HCT116 (cell line): Measurements from ENCODE around the gene OR2A42. TPM values are rescaled to one million over a fixed set of nuclear protein-coding genes. Genes with fewer than 3 reads are reported as not detected.
A peak's percentile ranks its signal among the peaks of the same experiment; 100 is the strongest.
"Not testable (repeated sequence)": the region's sequence is repeated elsewhere in the genome, so short reads cannot be mapped to it uniquely, and the experiment has no call there.

Source experiments
- ATAC-seq: fragments of 200-7000 bp; cut with Tn5 transposase; 2 replicates; pipeline ENCODE4 v1.9.1; 2020; ENCODE audit warnings: mild to moderate bottlenecking, moderate library complexity
- BruUV-seq: library from RNA; stranded (reverse); fragments of 400-500 nt; replicated peaks from 2 replicates; lab custom pipeline; 2021; lab: Mats Ljungman, UMichigan
- CTCF ChIA-PET: fragments of 300-600 bp; sonication (Branson Sonifier 250); formaldehyde crosslinking; loops from one replicate; lab custom pipeline; 2021; ENCODE audit warnings: antibody characterized with exemption; lab: Charles Lee
- POLR2A ChIA-PET: fragments of 300-600, 350-600 bp; sonication (Branson Sonifier 250); formaldehyde crosslinking; loops from one replicate; lab custom pipeline; 2021; ENCODE audit warnings: antibody characterized with exemption; lab: Charles Lee
- RAD21 ChIA-PET, 2 experiments: fragments of 300-600 bp; sonication (Branson Sonifier 250); formaldehyde crosslinking; loops; one replicate each; lab custom pipeline; 2023; ENCODE audit warnings: low total read pairs in 2 of 2; ENCODE audit not compliant: uncharacterized antibody in 2 of 2, unreplicated experiment in 2 of 2, low non-redundant PET in 1 of 2; lab: Charles Lee
- DNase-seq: peaks from one replicate; pipeline ENCODE4 v3.0.0-alpha.2; 2010; ENCODE audit warnings: low read depth, low spot score
- H2AFZ ChIP-seq: fragments of 200-600 bp; shearing (Covaris generic), sonication (generic); 2 replicates; pipeline ENCODE4 v1.6.1; 2017; ENCODE audit warnings: low read depth, mixed run types, mixed read lengths, antibody characterized with exemption, low read length; ENCODE audit not compliant: poor library complexity, severe bottlenecking
- H3K27ac ChIP-seq: 2 replicates; pipeline ENCODE4 v1.5.1; 2012; ENCODE audit warnings: low read depth, low read length
- H3K27me3 ChIP-seq: fragments of 200-600 bp; sonication (generic); 2 replicates; pipeline ENCODE4 v1.6.1; 2016; ENCODE audit warnings: mixed run types, low read length, mixed read lengths; ENCODE audit not compliant: insufficient read depth
- H3K36me3 ChIP-seq, 2 experiments: fragments of 200-500 bp in 1 of 2; fragments of 200-600 bp in 1 of 2; sonication (Bioruptor generic) in 1 of 2; sonication (generic) in 1 of 2; 2 replicates each; pipeline versions ENCODE4 v1.5.1 to v1.6.1; 2014 to 2016; ENCODE audit warnings: low read length in 2 of 2, inconsistent platforms in 1 of 2, mixed read lengths in 1 of 2, mixed run types in 1 of 2; ENCODE audit not compliant: insufficient read depth in 2 of 2, control insufficient read depth in 1 of 2
- H3K4me1 ChIP-seq, 2 experiments: fragments of 200-600 bp in 1 of 2; sonication (generic) in 1 of 2; 2 replicates each; pipeline versions ENCODE4 v1.5.1 to v1.6.1; 2012 to 2017; ENCODE audit warnings: low read length in 2 of 2, inconsistent platforms in 1 of 2, mild to moderate bottlenecking in 1 of 2, mixed read lengths in 1 of 2, mixed run types in 1 of 2, moderate library complexity in 1 of 2; ENCODE audit not compliant: insufficient read depth in 2 of 2, control insufficient read depth in 1 of 2
- H3K4me2 ChIP-seq: fragments of 200-600 bp; sonication (generic); 2 replicates; pipeline ENCODE4 v1.6.1; 2017; ENCODE audit warnings: mixed run types, low read length, mixed read lengths
- H3K4me3 ChIP-seq, 2 experiments: fragments of 200-600 bp in 1 of 2; sonication (generic) in 1 of 2; replicated peaks in 1 of 2; 2 replicates each; pipeline ENCODE4 v1.5.1; 2011 to 2016; ENCODE audit warnings: low read length in 2 of 2, control low read depth in 1 of 2, low read depth in 1 of 2, mild to moderate bottlenecking in 1 of 2, mixed read lengths in 1 of 2, mixed run types in 1 of 2
- H3K79me2 ChIP-seq: fragments of 200-600 bp; sonication (generic); 2 replicates; pipeline ENCODE4 v1.6.1; 2017; ENCODE audit warnings: mild to moderate bottlenecking, mixed run types, low read length, moderate library complexity, mixed read lengths; ENCODE audit not compliant: insufficient read depth
- H3K9ac ChIP-seq: fragments of 200-600 bp; sonication (generic); 2 replicates; pipeline ENCODE4 v1.6.1; 2016; ENCODE audit warnings: low read length, mixed read lengths
- H3K9me2 ChIP-seq: fragments of 200-600 bp; sonication (generic), shearing (Covaris generic); 2 replicates; pipeline ENCODE4 v1.6.1; 2017; ENCODE audit warnings: mixed run types, mild to moderate bottlenecking, moderate library complexity; ENCODE audit not compliant: insufficient read depth
- H3K9me3 ChIP-seq, 2 experiments: fragments of 200-500 bp in 1 of 2; fragments of 200-600 bp in 1 of 2; sonication (Bioruptor generic) in 1 of 2; sonication (generic) in 1 of 2; 2 replicates each; pipeline ENCODE4 v1.6.1; 2014 to 2017; ENCODE audit warnings: low read length in 2 of 2, mixed read lengths in 2 of 2, inconsistent platforms in 1 of 2, low read depth in 1 of 2, mild to moderate bottlenecking in 1 of 2, mixed run types in 1 of 2, moderate library complexity in 1 of 2; ENCODE audit not compliant: control insufficient read depth in 1 of 2, insufficient read depth in 1 of 2
- H4K20me1 ChIP-seq: fragments of 200-600 bp; sonication (generic), shearing (Covaris generic); 2 replicates; pipeline ENCODE4 v1.6.1; 2017; ENCODE audit warnings: mixed run types, mild to moderate bottlenecking, moderate library complexity; ENCODE audit not compliant: insufficient read depth
- intact Hi-C: fragments of 100-400 bp; cut with micrococcal nuclease; formaldehyde crosslinking; loops from 2 replicates; pipeline ENCODE4 v1.10.0; 2022
- total RNA-seq: library from RNA; stranded (reverse); gene quantifications from one replicate; pipeline ENCODE4 v1.2.1, GENCODE V29; 2021; ENCODE audit not compliant: unreplicated experiment

Gene OR2A42
- total RNA-seq, 1 experiment from 2014 or later, result not detected

GRCh38 chr7:144201978-144202377, 37.4 kb downstream of the OR2A42 start:
- H3K9me2 ChIP-seq, H3K79me2 ChIP-seq, H3K9ac ChIP-seq, H3K36me3 ChIP-seq, intact Hi-C loops, H3K27ac ChIP-seq, CTCF ChIA-PET, ATAC-seq, RAD21 ChIA-PET, DNase-seq, H3K4me3 ChIP-seq, H3K9me3 ChIP-seq, H3K4me2 ChIP-seq, BruUV-seq, H3K27me3 ChIP-seq, H2AFZ ChIP-seq, H4K20me1 ChIP-seq, POLR2A ChIA-PET, H3K4me1 ChIP-seq: not testable (repeated sequence)

DNA sequence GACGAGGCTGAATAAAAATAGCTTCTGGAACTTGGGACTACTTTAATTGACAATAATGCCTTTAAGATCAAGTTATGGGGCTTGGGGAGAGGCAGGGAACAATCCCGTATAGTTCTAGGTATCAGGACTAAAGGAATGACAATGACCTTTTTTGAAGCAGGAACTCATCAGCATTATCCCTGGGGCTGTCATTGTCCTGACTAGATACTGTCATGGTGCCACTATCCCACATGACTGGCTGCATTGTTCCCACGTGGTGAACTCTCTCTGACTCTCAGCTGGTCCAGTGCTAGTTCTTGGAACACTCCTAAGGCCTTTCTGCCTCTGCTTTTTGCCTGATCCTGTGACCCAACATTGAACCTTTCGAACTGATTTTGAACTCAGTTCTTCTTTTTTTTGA, 40.5 kb downstream of the OR2A42 start:
- POLR2A ChIA-PET, CTCF ChIA-PET: not testable (repeated sequence)

DNA sequence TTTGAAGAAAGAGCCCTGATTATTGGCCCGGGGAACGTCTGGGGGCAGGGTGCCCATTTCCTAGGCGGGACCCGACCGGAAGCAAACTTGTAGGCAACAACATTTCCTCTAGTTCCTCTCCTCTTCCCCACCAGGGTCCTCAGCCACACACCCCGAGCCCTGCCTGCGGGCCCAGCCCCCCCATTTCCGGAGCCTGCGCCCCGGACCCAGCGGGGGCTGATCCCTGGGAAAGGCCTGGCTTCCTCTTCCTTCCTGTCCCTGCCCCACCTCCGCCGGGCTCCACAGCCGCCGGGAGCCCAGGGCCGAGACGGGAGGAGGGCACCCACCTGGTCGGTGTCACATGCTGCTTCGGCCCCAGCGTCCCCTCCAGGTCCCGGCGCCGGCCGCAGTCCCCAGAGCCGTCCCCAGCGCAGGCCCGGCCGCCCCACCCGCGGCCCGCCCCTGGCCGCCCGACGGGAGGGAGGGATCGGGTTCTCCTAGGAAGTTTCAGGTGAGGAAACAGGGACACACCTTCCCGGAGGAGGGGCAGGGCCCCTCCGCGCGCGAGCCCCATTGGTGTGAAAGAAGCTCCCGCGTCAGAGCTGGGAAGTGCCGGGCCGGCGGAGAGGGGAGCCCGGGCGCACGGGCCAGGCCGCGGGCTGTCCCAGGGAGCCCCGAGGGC, 44.1 kb downstream of the OR2A42 start, which contains the start of gene ARHGEF35:
Gene ARHGEF35, minus strand, starts transcription at position 622 of the 661 bp plus-strand sequence. CDS start 7,450 bp downstream, outside the sequence.
- H3K4me3 ChIP-seq, H3K9me3 ChIP-seq, CTCF ChIA-PET, RAD21 ChIA-PET, H3K9ac ChIP-seq, POLR2A ChIA-PET, H2AFZ ChIP-seq, intact Hi-C loops, H3K27me3 ChIP-seq, H3K9me2 ChIP-seq, DNase-seq, H3K27ac ChIP-seq, H3K79me2 ChIP-seq, H3K36me3 ChIP-seq, H4K20me1 ChIP-seq, H3K4me1 ChIP-seq, BruUV-seq: not testable (repeated sequence)
- H3K4me2 ChIP-seq, result peak within 1 kb of the TSS; percentile 37; the same call in 1 of the 2 replicates
- ATAC-seq, result peak; percentile 89

More for the DNA sequence above, 40.5 kb downstream of the OR2A42 start:
- H4K20me1 ChIP-seq, H3K9me3 ChIP-seq, DNase-seq, H3K4me3 ChIP-seq, H3K36me3 ChIP-seq, H3K79me2 ChIP-seq, H3K4me1 ChIP-seq, H3K4me2 ChIP-seq, ATAC-seq, H2AFZ ChIP-seq, BruUV-seq, H3K27ac ChIP-seq, H3K27me3 ChIP-seq, H3K9ac ChIP-seq, H3K9me2 ChIP-seq, RAD21 ChIA-PET, intact Hi-C loops: not testable (repeated sequence)

- H3K9ac ChIP-seq, intact Hi-C loops, CTCF ChIA-PET, H3K36me3 ChIP-seq, H3K4me2 ChIP-seq, H2AFZ ChIP-seq, POLR2A ChIA-PET, H4K20me1 ChIP-seq, H3K4me3 ChIP-seq, H3K9me3 ChIP-seq, ATAC-seq, RAD21 ChIA-PET, H3K9me2 ChIP-seq, H3K79me2 ChIP-seq, DNase-seq, H3K27ac ChIP-seq, H3K27me3 ChIP-seq, H3K4me1 ChIP-seq: not testable (repeated sequence)
- BruUV-seq, result TSS peak; percentile 64
These were observed 45.0 kb downstream of the OR2A42 start for GRCh38 chr7:144194453-144194852.
